Measurements from ENCODE around the gene STIP1.
A peak's percentile ranks its signal among the peaks of the same experiment; 100 is the strongest.

The STIP1 gene

GRCh38 chr11:64185693-64186491 lies at the start of gene STIP1:
TSS of gene STIP1 (plus strand) at chr11:64186171. CDS start at chr11:64186262, 91 bp downstream.
- Mint-ChIP-seq H3K4me3 (no peak within 1 kb of the TSS), H3K27ac (no peak within 1 kb of the TSS), H3K9me3 (no peaks in the 10 kb centered on the region), H3K4me1 (peaks cover 40% of the 10 kb centered on the region), H3K36me3 (peaks cover 17% of the 10 kb centered on the region)
- peak; percentile 86 for ATAC-seq
- peak; percentile 96 to 99 for DNase-seq (ENCODE audit: low spot score in 2 of 2)

GRCh38 chr11:64136765-64137441 lies 49.1 kb upstream of the STIP1 start:
- H3K4me3 Mint-ChIP-seq = no peak overlapping the region
- no peaks in the 10 kb centered on the region for H3K36me3 Mint-ChIP-seq
- no peak for DNase-seq (ENCODE audit: low spot score in 2 of 2)
- H3K27ac Mint-ChIP-seq = peak overlapping the region; percentile 13
- no peaks in the 10 kb centered on the region for H3K4me1 Mint-ChIP-seq
- H3K9me3 Mint-ChIP-seq = no peaks in the 10 kb centered on the region
- ATAC-seq = no peak

- ATAC-seq (no peak), DNase-seq (ENCODE audit: low spot score in 2 of 2) (no peak)
- H3K4me3 Mint-ChIP-seq = no peak overlapping the region
- H3K27ac Mint-ChIP-seq = no peak overlapping the region
- H3K9me3 Mint-ChIP-seq = no peaks in the 10 kb centered on the region
- H3K36me3 Mint-ChIP-seq = no peaks in the 10 kb centered on the region
- H3K4me1 Mint-ChIP-seq = no peaks in the 10 kb centered on the region
Observed at GRCh38 chr11:64138398-64138797, 47.6 kb upstream of the STIP1 start.

- peak overlapping the region; percentile 82 for H3K27ac Mint-ChIP-seq
Observed at GRCh38 chr11:64139049-64139448, 46.9 kb upstream of the STIP1 start.

GRCh38 chr11:64140082-64140481 lies 45.9 kb upstream of the STIP1 start:
- H3K4me1 Mint-ChIP-seq = peaks cover 7% of the 10 kb centered on the region

More at GRCh38 chr11:64139049-64139448, 46.9 kb upstream of the STIP1 start:
- Mint-ChIP-seq H3K36me3 (no peaks in the 10 kb centered on the region), H3K4me3 (no peak overlapping the region), H3K9me3 (no peaks in the 10 kb centered on the region), H3K4me1 (peaks cover 4% of the 10 kb centered on the region)
- ATAC-seq = no peak
- no peak for DNase-seq (ENCODE audit: low spot score in 2 of 2)

GRCh38 chr11:64141081-64141783 lies 44.7 kb upstream of the STIP1 start:
- no peak overlapping the region for H3K27ac Mint-ChIP-seq

More at GRCh38 chr11:64140082-64140481, 45.9 kb upstream of the STIP1 start:
- H3K9me3 Mint-ChIP-seq = no peaks in the 10 kb centered on the region
- H3K4me3 Mint-ChIP-seq = no peak overlapping the region
- H3K36me3 Mint-ChIP-seq = no peaks in the 10 kb centered on the region
- H3K27ac Mint-ChIP-seq = no peak overlapping the region
- ATAC-seq = no peak
- DNase-seq (ENCODE audit: low spot score in 2 of 2) = no peak

GRCh38 chr11:64144587-64145472 lies 41.1 kb upstream of the STIP1 start:
- Mint-ChIP-seq H3K4me3 (no peak overlapping the region), H3K9me3 (no peaks in the 10 kb centered on the region), H3K4me1 (peaks cover 18% of the 10 kb centered on the region), H3K36me3 (no peaks in the 10 kb centered on the region), H3K27ac (no peak overlapping the region)
- ATAC-seq = no peak
- DNase-seq (ENCODE audit: low spot score in 2 of 2) = no peak

More at GRCh38 chr11:64141081-64141783, 44.7 kb upstream of the STIP1 start:
- ATAC-seq (no peak), DNase-seq (ENCODE audit: low spot score in 2 of 2) (no peak)
- Mint-ChIP-seq H3K36me3 (no peaks in the 10 kb centered on the region), H3K4me3 (no peak overlapping the region), H3K4me1 (peaks cover 7% of the 10 kb centered on the region), H3K9me3 (no peaks in the 10 kb centered on the region)

- ATAC-seq (peak; percentile 76), DNase-seq (ENCODE audit: low spot score in 2 of 2) (peak; percentile 57 to 79)
- no peaks in the 10 kb centered on the region for H3K9me3 Mint-ChIP-seq
- peaks cover 18% of the 10 kb centered on the region for H3K4me1 Mint-ChIP-seq
- H3K27ac Mint-ChIP-seq = no peak overlapping the region
- H3K4me3 Mint-ChIP-seq = no peak overlapping the region
- H3K36me3 Mint-ChIP-seq = no peaks in the 10 kb centered on the region
Observed at GRCh38 chr11:64146036-64146955, 39.7 kb upstream of the STIP1 start.

GRCh38 chr11:64148226-64148916 lies 37.6 kb upstream of the STIP1 start:
- no peaks in the 10 kb centered on the region for H3K36me3 Mint-ChIP-seq
- H3K27ac Mint-ChIP-seq = no peak overlapping the region
- ATAC-seq (peak; percentile 63), DNase-seq (ENCODE audit: low spot score in 2 of 2) (peak; percentile 73 to 87)
- H3K4me3 Mint-ChIP-seq = no peak overlapping the region
- peaks cover 24% of the 10 kb centered on the region for H3K4me1 Mint-ChIP-seq
- no peaks in the 10 kb centered on the region for H3K9me3 Mint-ChIP-seq

- ATAC-seq = no peak
- Mint-ChIP-seq H3K4me1 (peaks cover 25% of the 10 kb centered on the region), H3K27ac (no peak overlapping the region)
Observed at GRCh38 chr11:64148917-64149617, 36.9 kb upstream of the STIP1 start.

GRCh38 chr11:64150051-64150450 lies 35.9 kb upstream of the STIP1 start:
- H3K36me3 Mint-ChIP-seq = no peaks in the 10 kb centered on the region
- DNase-seq (ENCODE audit: low spot score in 2 of 2) (no peak), ATAC-seq (no peak)
- no peaks in the 10 kb centered on the region for H3K9me3 Mint-ChIP-seq
- H3K4me3 Mint-ChIP-seq = no peak overlapping the region
- H3K27ac Mint-ChIP-seq = no peak overlapping the region
- H3K4me1 Mint-ChIP-seq = peaks cover 26% of the 10 kb centered on the region

More at GRCh38 chr11:64148917-64149617, 36.9 kb upstream of the STIP1 start:
- Mint-ChIP-seq H3K4me3 (no peak overlapping the region), H3K9me3 (no peaks in the 10 kb centered on the region), H3K36me3 (no peaks in the 10 kb centered on the region)
- DNase-seq (ENCODE audit: low spot score in 2 of 2) = no peak

GRCh38 chr11:64150481-64151239 lies 35.3 kb upstream of the STIP1 start:
- Mint-ChIP-seq H3K27ac (no peak overlapping the region), H3K4me3 (no peak overlapping the region), H3K4me1 (peaks cover 26% of the 10 kb centered on the region), H3K9me3 (no peaks in the 10 kb centered on the region), H3K36me3 (no peaks in the 10 kb centered on the region)
- DNase-seq (ENCODE audit: low spot score in 2 of 2) (no peak), ATAC-seq (no peak)

All from stimulated activated effector memory CD8-positive, alpha-beta T cell treated with anti-CD3 and anti-CD28 coated beads, Interleukin-12 subunit alpha, Interleukin-12 subunit beta, amount 100 ng/mL, for 72 hours (primary cell).